Heart right ventricle (tissue), 16 donors: Measurements from ENCODE around the gene TXNDC11. TPM values are rescaled to one million over a fixed set of nuclear protein-coding genes. Genes with fewer than 3 reads are reported as not detected.
A peak's percentile ranks its signal among the peaks of the same experiment; 100 is the strongest.

Experiments
- ATAC-seq, 8 donors: fragments of 200-7000 bp; cut with Tn5 transposase; one replicate each; pipeline ENCODE4 v1.9.1; 2020; ENCODE audit warnings: mild to moderate bottlenecking in 8 of 8, moderate library complexity in 8 of 8, moderate number of reproducible peaks in 1 of 8
- DNase-seq, 2 donors: peaks; one replicate each; pipeline ENCODE4 v3.0.0-alpha.2; 2020
- H3K27ac ChIP-seq, 10 donors: fragments of 200-600 bp; sonication (generic) in 2 of 10; one replicate each; pipeline versions ENCODE4 v1.5.0 to v1.8.0; 2020 to 2022; ENCODE audit warnings: mild to moderate bottlenecking in 3 of 10
- H3K27me3 ChIP-seq, 7 donors: fragments of 200-600 bp; one replicate each; pipeline ENCODE4 v1.8.0; 2021 to 2022; ENCODE audit warnings: mild to moderate bottlenecking in 2 of 7
- H3K36me3 ChIP-seq, 9 donors: fragments of 200-600 bp; sonication (generic) in 1 of 9; one replicate each; pipeline versions ENCODE4 v1.5.0 to v1.8.0; 2020 to 2022; ENCODE audit warnings: mild to moderate bottlenecking in 2 of 9
- H3K4me1 ChIP-seq, 9 donors: fragments of 200-600 bp; sonication (generic) in 1 of 9; one replicate each; pipeline versions ENCODE4 v1.5.0 to v1.8.0; 2020 to 2022; ENCODE audit warnings: mild to moderate bottlenecking in 4 of 9
- H3K4me3 ChIP-seq, 10 donors: fragments of 200-600 bp; sonication (generic) in 2 of 10; one replicate each; pipeline versions ENCODE4 v1.5.0 to v1.8.0; 2020 to 2022; ENCODE audit warnings: mild to moderate bottlenecking in 7 of 10, moderate library complexity in 2 of 10
- H3K9me3 ChIP-seq, 11 donors: fragments of 200-600 bp in 10 of 11; sonication (generic) in 2 of 11; one replicate each; pipeline versions ENCODE4 v1.5.0 to v1.8.0; 2013 to 2022; ENCODE audit warnings: mild to moderate bottlenecking in 2 of 11, control low read depth in 1 of 11, moderate library complexity in 1 of 11
- WGBS, 2 donors: extraction: QIAGEN DNeasy Blood & Tissue Kit; methylation state at CpG; one replicate each; pipeline ENCODE4 v1.1.7; 2013; ENCODE audit warnings: inconsistent platforms in 1 of 2; 5-methylcytosine and 5-hydroxymethylcytosine counted together
- intact Hi-C, 10 donors: fragments of 100-400 bp; cut with DNase I; formaldehyde crosslinking; loops; one replicate each; pipeline versions ENCODE4 v1.11.1 to v1.14.2; 2022
- polyA plus RNA-seq, 2 donors: library from polyadenylated mRNA; stranded (reverse); fragments of 200-250 nt; gene quantifications; one replicate each; pipeline ENCODE4 v1.2.3, GENCODE V29; 2013
- total RNA-seq, 10 donors: library from RNA; stranded (reverse); fragmentation: NEBNext Ultra II Directional in 3 of 10; extraction: Animal tissue kit (Norgen Biotek cat#: 25700) in 3 of 10; gene quantifications; one replicate each; pipeline versions ENCODE4 v1.2.1 to v1.2.4, GENCODE V29; 2021 to 2023
- TF ChIP-seq, protein P1 (sequence below), 9 donors: fragments of 200-600 bp; sonication (generic) in 2 of 9; IDR thresholded peaks; one replicate each; pipeline versions ENCODE4 v1.5.0 to v1.8.0; 2021 to 2022; ENCODE audit warnings: antibody characterized with exemption in 9 of 9, mild to moderate bottlenecking in 5 of 9, moderate library complexity in 1 of 9
- donor health status: Arrhythmogenic right ventricular cardiomyopathy.
- donor health status: ischemic (EF 13 %, LVEDD 7.1; RV severe dilation, severe dysfunction).
- donor health status: healthy with polysubstance abuse.
- donor health status: DM: no; HTN: yes; CAD: no.
- donor health status: DM: no; HTN: no; CAD: no.
- donor health status: ischemic (EF 25% LVEDD 6.9; RV normal size, moderate dysfunction).
- donor health status: ischemic (EF 25% LVEDD 5.7; RV mildly dilated, moderate dysfunction).
- donor health status: healthy.
- donor health status: DM: yes; HTN: yes; CAD: no.
- donor health status: Ischemic cardiomyopathy.
- donor health status: ischemic (EF 35%, LVEDD 5.7; RV mildly dilated, moderate dysfunction).
- donor health status: nonischemic (EF 11% LVEDD 7.7; RV severe dilation, severe dysfunction).
- donor health status: DM: yes; HTN: yes; CAD: no.
- donor health status: PGD.
- donor health status: ischemic (EF 29% LVEDD 5.4; RV normal size, mild dysfunction).
- donor health status: nonischemic (EF 23%, LVEDD 6.1; RV moderate dilation, normal function).

Gene TXNDC11
- total and polyA plus RNA-seq, 12 donors, result 16.8 to 46.7 (median 25.1) TPM

DNA sequence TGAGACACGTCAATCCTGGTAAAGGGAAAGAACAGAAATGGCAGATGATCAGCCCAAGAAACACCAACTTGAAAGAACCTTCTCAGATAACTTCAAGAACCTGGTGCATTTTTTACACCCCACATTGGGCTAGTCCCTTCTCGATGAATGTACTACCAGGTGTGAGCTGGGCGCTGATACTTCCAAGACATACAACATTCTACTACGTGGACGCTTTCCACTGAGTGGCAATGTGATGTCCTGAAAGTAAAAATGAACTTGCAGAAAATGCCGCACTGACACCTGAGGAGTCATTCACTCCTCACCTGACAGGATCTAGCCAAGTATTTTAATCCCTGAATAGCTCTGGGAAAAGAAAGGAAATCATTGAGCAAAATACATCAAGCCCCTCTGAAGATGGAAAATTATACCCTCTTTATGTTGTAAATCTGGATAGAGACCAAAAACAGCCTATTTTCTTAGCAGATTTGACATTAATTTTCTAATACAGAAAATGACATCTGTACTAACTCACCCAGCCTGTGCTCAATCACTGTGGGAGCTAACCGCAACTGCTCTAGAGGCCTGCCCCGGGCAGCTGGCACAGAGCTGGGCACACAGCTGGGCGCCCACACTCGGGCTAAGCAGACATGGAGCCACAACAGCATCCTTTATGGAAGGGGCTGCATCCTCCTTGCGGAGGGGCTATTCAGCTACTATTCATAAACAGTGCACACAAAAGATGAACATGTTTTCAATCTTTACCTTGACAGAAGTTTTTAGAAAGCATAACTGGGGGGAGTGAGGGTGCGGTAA, 58.2 kb downstream of the TXNDC11 start:
- Histone ChIP-seq H3K9me3 (no peaks in the 10 kb centered on the region), H3K27me3 (no peaks in the 10 kb centered on the region), H3K4me1 (peaks cover 15 to 79% (median 63%) of the 10 kb centered on the region in 9 donors), H3K36me3 (peaks cover 0 to 95% (median 46%) of the 10 kb centered on the region in 9 donors), H3K4me3 (no peak overlapping the region), H3K27ac (peak overlapping the region in 1 of 10 donors; percentile 68)
- 93 to 95% methylated on average over 12 of the region's 12 CpGs for WGBS, 2 donors
- intact Hi-C loops, result no loop called here
- no peak for DNase-seq
- TF ChIP-seq, protein P1, sequence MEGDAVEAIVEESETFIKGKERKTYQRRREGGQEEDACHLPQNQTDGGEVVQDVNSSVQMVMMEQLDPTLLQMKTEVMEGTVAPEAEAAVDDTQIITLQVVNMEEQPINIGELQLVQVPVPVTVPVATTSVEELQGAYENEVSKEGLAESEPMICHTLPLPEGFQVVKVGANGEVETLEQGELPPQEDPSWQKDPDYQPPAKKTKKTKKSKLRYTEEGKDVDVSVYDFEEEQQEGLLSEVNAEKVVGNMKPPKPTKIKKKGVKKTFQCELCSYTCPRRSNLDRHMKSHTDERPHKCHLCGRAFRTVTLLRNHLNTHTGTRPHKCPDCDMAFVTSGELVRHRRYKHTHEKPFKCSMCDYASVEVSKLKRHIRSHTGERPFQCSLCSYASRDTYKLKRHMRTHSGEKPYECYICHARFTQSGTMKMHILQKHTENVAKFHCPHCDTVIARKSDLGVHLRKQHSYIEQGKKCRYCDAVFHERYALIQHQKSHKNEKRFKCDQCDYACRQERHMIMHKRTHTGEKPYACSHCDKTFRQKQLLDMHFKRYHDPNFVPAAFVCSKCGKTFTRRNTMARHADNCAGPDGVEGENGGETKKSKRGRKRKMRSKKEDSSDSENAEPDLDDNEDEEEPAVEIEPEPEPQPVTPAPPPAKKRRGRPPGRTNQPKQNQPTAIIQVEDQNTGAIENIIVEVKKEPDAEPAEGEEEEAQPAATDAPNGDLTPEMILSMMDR (IDR thresholded peaks at IDR 0.05), result no peak
- ATAC-seq, result no peak

DNA sequence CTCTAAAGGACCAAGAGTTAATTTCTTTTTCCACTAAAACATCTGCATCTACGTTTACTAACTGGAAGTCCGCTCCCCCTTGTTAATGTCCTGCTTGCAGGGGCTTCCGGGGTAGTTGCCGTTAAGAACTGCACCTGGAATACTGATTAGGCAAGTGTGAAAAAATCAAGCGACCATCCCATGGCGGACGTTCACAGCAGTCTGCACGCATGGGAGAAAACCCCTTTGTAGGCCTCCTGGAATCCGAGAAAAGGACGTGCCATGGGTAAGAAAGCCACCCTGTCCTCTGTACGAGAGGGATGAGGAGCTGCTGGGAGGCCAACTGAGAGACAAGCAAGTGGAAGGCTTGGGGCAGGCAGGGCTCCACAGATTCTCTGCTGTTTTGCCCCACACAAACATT, 59.5 kb downstream of the TXNDC11 start:
- ATAC-seq (peak in 2 of 8 donors; percentile 18 to 31), DNase-seq (no peak)
- Histone ChIP-seq H3K27ac (peak overlapping the region in 7 of 10 donors; percentile 4 to 68 (median 38)), H3K9me3 (no peaks in the 10 kb centered on the region), H3K27me3 (no peaks in the 10 kb centered on the region), H3K36me3 (peaks cover 0 to 98% (median 51%) of the 10 kb centered on the region in 9 donors), H3K4me1 (peaks cover 15 to 79% (median 63%) of the 10 kb centered on the region in 9 donors), H3K4me3 (no peak overlapping the region)
- TF ChIP-seq, protein P1 (IDR thresholded peaks at IDR 0.05), result no peak
- intact Hi-C loops, result no loop called here
- 52 to 59% methylated on average over 11 of the region's 11 CpGs for WGBS, 2 donors

DNA sequence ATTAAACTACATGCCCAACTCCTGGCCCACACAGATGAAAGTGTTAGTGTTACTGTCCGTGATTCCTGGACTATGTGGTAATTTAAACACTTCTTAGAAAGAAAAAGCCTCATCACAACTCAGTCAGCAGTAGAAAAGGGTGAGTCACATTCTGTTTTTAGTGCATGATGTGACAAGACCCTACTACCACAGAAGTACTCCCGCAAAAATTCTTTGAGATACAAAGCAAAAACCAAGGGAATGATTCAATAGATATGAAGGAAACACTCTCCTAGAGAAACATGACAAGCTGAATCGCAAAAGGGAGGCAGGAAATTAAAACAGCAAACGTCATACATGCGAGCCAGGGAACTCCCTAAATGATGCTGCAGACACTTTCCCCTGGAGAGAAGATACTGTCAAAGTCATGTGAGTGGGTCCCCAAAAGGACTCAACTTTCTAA, 60.0 kb downstream of the TXNDC11 start:
- ATAC-seq, result peak in 3 of 8 donors; percentile 26 to 45 (median 38)
- intact Hi-C loops, result no loop called here
- H3K36me3 ChIP-seq, result peaks cover 0 to 98% (median 50%) of the 10 kb centered on the region in 9 donors
- no peaks in the 10 kb centered on the region for H3K9me3 ChIP-seq
- H3K4me1 ChIP-seq, result peaks cover 20 to 79% (median 63%) of the 10 kb centered on the region in 9 donors
- H3K27ac ChIP-seq, result peak overlapping the region in 6 of 10 donors; percentile 5 to 68 (median 34)
- WGBS, 2 donors, result 33 to 46% methylated on average over 5 of the region's 5 CpGs
- no peak for DNase-seq
- H3K27me3 ChIP-seq, result no peaks in the 10 kb centered on the region
- no peak overlapping the region for H3K4me3 ChIP-seq
- TF ChIP-seq, protein P1 (IDR thresholded peaks at IDR 0.05), result no peak

DNA sequence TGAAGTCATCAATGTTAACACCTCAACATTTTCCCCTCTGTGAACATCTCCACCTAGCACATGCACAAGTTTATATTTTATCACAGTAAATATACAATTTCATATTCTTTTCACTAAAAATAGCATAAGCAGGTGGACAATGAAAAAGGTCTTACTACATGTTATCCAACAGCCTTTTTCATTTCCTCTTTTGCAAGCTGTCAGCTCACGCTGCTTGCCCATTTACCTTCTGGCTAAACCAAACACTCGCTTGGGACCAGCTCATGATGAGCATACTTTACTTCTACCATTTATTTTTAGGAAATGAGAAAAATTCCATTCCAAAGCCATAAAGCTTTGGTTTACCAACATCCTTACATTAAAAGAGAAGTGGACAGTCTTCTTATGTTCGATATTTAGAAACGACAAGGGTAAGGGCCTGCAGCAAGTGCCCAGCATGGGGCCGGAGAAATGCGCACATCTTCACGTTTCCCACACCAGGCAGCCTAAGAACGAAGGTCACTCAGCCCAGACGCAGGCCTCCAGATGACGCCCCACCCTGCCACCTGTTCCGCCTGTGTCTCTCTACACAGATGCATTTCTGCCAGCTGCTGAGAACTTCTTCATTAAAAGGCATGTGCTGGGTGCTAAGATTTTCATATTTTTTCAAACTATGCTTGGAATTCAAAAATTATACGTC, 60.5 kb downstream of the TXNDC11 start:
- Histone ChIP-seq H3K27ac (peak overlapping the region in 6 of 10 donors; percentile 5 to 68 (median 33)), H3K27me3 (no peaks in the 10 kb centered on the region), H3K36me3 (peaks cover 0 to 98% (median 45%) of the 10 kb centered on the region in 9 donors), H3K4me1 (peaks cover 20 to 79% (median 65%) of the 10 kb centered on the region in 9 donors), H3K4me3 (no peak overlapping the region), H3K9me3 (no peaks in the 10 kb centered on the region)
- intact Hi-C loops, result no loop called here
- 84% methylated on average over 12 of the region's 12 CpGs for WGBS, 2 donors
- no peak for ATAC-seq
- DNase-seq, result no peak
- TF ChIP-seq, protein P1 (IDR thresholded peaks at IDR 0.05), result no peak
